ENCODE data around the gene OXNAD1.
A peak's percentile ranks its signal among the peaks of the same experiment; 100 is the strongest.

OXNAD1 gene

GRCh38 chr3:16264708-16265454, at the start of gene OXNAD1, which contains the start of gene DPH3:
TSS of gene OXNAD1 (plus strand) at chr3:16265212. CDS start at chr3:16270953, 5,741 bp downstream.
TSS of gene DPH3 (minus strand) at chr3:16264943. CDS start at chr3:16264876, 67 bp downstream.
- DNase-seq = peak; percentile 99

- no peak for DNase-seq
These were observed 48.6 kb upstream of the OXNAD1 start for GRCh38 chr3:16216373-16216935.

GRCh38 chr3:16219777-16220176, 45.2 kb upstream of the OXNAD1 start:
- no peak for DNase-seq

- DNase-seq = no peak
These were observed 43.0 kb upstream of the OXNAD1 start for GRCh38 chr3:16221990-16222389.

GRCh38 chr3:16222547-16222946, 42.5 kb upstream of the OXNAD1 start:
- DNase-seq = no peak

GRCh38 chr3:16224325-16224724, 40.7 kb upstream of the OXNAD1 start:
- no peak for DNase-seq

GRCh38 chr3:16227566-16227965, 37.4 kb upstream of the OXNAD1 start:
- DNase-seq = no peak

GRCh38 chr3:16229681-16230080, 35.3 kb upstream of the OXNAD1 start:
- DNase-seq = no peak

- no peak for DNase-seq
These were observed 33.0 kb upstream of the OXNAD1 start for GRCh38 chr3:16231983-16232382.

- DNase-seq = no peak
These were observed 31.2 kb upstream of the OXNAD1 start for GRCh38 chr3:16233806-16234205.

GRCh38 chr3:16234281-16234680, 30.7 kb upstream of the OXNAD1 start:
- DNase-seq = no peak

GRCh38 chr3:16236030-16236639, 28.9 kb upstream of the OXNAD1 start:
- no peak for DNase-seq

GRCh38 chr3:16236856-16237393, 28.1 kb upstream of the OXNAD1 start:
- no peak for DNase-seq

GRCh38 chr3:16239086-16239770, 25.8 kb upstream of the OXNAD1 start:
- DNase-seq = no peak

- DNase-seq = no peak
These were observed 25.2 kb upstream of the OXNAD1 start for GRCh38 chr3:16239780-16240179.

- DNase-seq = no peak
These were observed 24.6 kb upstream of the OXNAD1 start for GRCh38 chr3:16240229-16241023.

- DNase-seq = no peak
These were observed 23.8 kb upstream of the OXNAD1 start for GRCh38 chr3:16241225-16241624.

- DNase-seq = no peak
These were observed 22.8 kb upstream of the OXNAD1 start for GRCh38 chr3:16242177-16242576.

GRCh38 chr3:16243706-16244490, 21.1 kb upstream of the OXNAD1 start:
- no peak for DNase-seq

GRCh38 chr3:16245609-16246008, 19.4 kb upstream of the OXNAD1 start:
- no peak for DNase-seq

- peak; percentile 20 for DNase-seq
These were observed 17.5 kb upstream of the OXNAD1 start for GRCh38 chr3:16247282-16248061.
